Neural cell (in vitro differentiated cells): ENCODE results near the gene CCL14. TPM values are rescaled to one million over a fixed set of nuclear protein-coding genes. Genes with fewer than 3 reads are reported as not detected.

Experiments
- H2AFZ ChIP-seq: fragments of 200-600, 300-800 bp; sonication (generic), shearing (Covaris generic); 2 replicates; pipeline ENCODE4 v1.6.0; 2014; ENCODE audit warnings: low read depth, mild to moderate bottlenecking, antibody characterized with exemption, low read length, moderate library complexity
- H3F3A ChIP-seq: fragments of 200-600 bp; shearing (Covaris generic); 2 replicates; pipeline ENCODE4 v1.6.1; 2016; ENCODE audit warnings: mild to moderate bottlenecking, moderate library complexity, mixed read lengths, antibody characterized with exemption, low read length; ENCODE audit not compliant: insufficient read depth, poor library complexity, severe bottlenecking
- H3K27ac ChIP-seq: fragments of 200-600, 300-800 bp; sonication (generic), shearing (Covaris generic); 2 replicates; pipeline ENCODE4 v1.5.1; 2014; ENCODE audit warnings: mild to moderate bottlenecking, low read length, moderate library complexity
- H3K27me3 ChIP-seq: fragments of 300-800, 200-600 bp; sonication (generic), shearing (Covaris generic); 2 replicates; pipeline ENCODE4 v1.6.0; 2014; ENCODE audit warnings: mild to moderate bottlenecking, low read depth, low read length, moderate library complexity; ENCODE audit not compliant: insufficient read depth
- H3K36me3 ChIP-seq: fragments of 300-800, 200-600 bp; sonication (generic), shearing (Covaris generic); 2 replicates; pipeline ENCODE4 v1.5.1; 2014; ENCODE audit warnings: mild to moderate bottlenecking, antibody characterized with exemption, low read length, moderate library complexity; ENCODE audit not compliant: insufficient read depth
- H3K4me2 ChIP-seq: fragments of 300-800, 200-600 bp; sonication (generic), shearing (Covaris generic); 2 replicates; pipeline ENCODE4 v1.6.0; 2014; ENCODE audit warnings: mild to moderate bottlenecking, low read length
- H3K4me3 ChIP-seq: fragments of 300-800, 200-600 bp; sonication (generic), shearing (Covaris generic); 2 replicates; pipeline ENCODE4 v1.5.1; 2014; ENCODE audit warnings: mild to moderate bottlenecking, low read length, moderate library complexity
- H3K79me2 ChIP-seq: fragments of 200-600 bp; shearing (Covaris generic); replicated peaks from 2 replicates; pipeline ENCODE4 v1.6.0; 2014; ENCODE audit warnings: mild to moderate bottlenecking, low read length, moderate library complexity; ENCODE audit not compliant: insufficient read depth
- H3K9ac ChIP-seq: fragments of 300-800, 200-600 bp; sonication (generic), shearing (Covaris generic); 2 replicates; pipeline ENCODE4 v1.6.1; 2016; ENCODE audit warnings: mild to moderate bottlenecking, low read length, mixed read lengths
- H3K9me2 ChIP-seq: fragments of 200-600 bp; shearing (Covaris generic); 2 replicates; pipeline ENCODE4 v1.6.1; 2016; ENCODE audit warnings: mild to moderate bottlenecking, low read length, mixed read lengths; ENCODE audit not compliant: insufficient read depth
- H3K9me3 ChIP-seq: fragments of 200-600, 300-800 bp; sonication (generic), shearing (Covaris generic); 2 replicates; pipeline ENCODE4 v1.6.1; 2016; ENCODE audit warnings: mild to moderate bottlenecking, mixed run types, low read length, moderate library complexity, mixed read lengths
- H4K20me1 ChIP-seq: fragments of 200-600 bp; shearing (Covaris generic); 2 replicates; pipeline ENCODE4 v1.6.1; 2016; ENCODE audit warnings: mild to moderate bottlenecking, mixed run types; ENCODE audit not compliant: insufficient read depth
- CTCF ChIP-seq: fragments of 450-650 bp; IDR thresholded peaks from 2 replicates; pipeline ENCODE4 v1.5.1; 2014; ENCODE audit warnings: antibody characterized with exemption, mild to moderate bottlenecking, moderate library complexity; ENCODE audit not compliant: poor library complexity, severe bottlenecking
- EP300 ChIP-seq: fragments of 450-650 bp; conservative IDR thresholded peaks from 2 replicates; pipeline ENCODE4 v1.6.1; 2014; ENCODE audit warnings: antibody characterized with exemption, mild to moderate bottlenecking, moderate library complexity; ENCODE audit not compliant: poor library complexity, severe bottlenecking
- EZH2 ChIP-seq: fragments of 200-600, 300-800 bp; shearing (Covaris generic), sonication (generic); IDR thresholded peaks from 2 replicates; pipeline ENCODE4 v1.6.1; 2014; ENCODE audit warnings: antibody characterized with exemption, low read length, borderline replicate concordance, mild to moderate bottlenecking; ENCODE audit not compliant: insufficient read depth, poor library complexity, severe bottlenecking
- MXI1 ChIP-seq: fragments of 450-650 bp; conservative IDR thresholded peaks from 2 replicates; pipeline ENCODE4 v1.6.1; 2014; ENCODE audit warnings: antibody characterized with exemption, mild to moderate bottlenecking; ENCODE audit not compliant: poor library complexity, severe bottlenecking
- POLR2AphosphoS5 ChIP-seq: IDR thresholded peaks from 2 replicates; pipeline ENCODE4 v1.6.1; 2012
- RAD21 ChIP-seq: fragments of 450-650 bp; conservative IDR thresholded peaks from 2 replicates; pipeline ENCODE4 v1.6.1; 2014; ENCODE audit warnings: antibody characterized with exemption, mild to moderate bottlenecking, moderate library complexity
- REST ChIP-seq: IDR thresholded peaks from 2 replicates; pipeline ENCODE4 v1.6.1; 2012; ENCODE audit warnings: borderline replicate concordance
- SMC3 ChIP-seq: fragments of 450-650 bp; conservative IDR thresholded peaks from 2 replicates; pipeline ENCODE4 v1.6.1; 2014; ENCODE audit warnings: antibody characterized with exemption, mild to moderate bottlenecking, moderate library complexity; ENCODE audit not compliant: poor library complexity
- TAF1 ChIP-seq: IDR thresholded peaks from 2 replicates; pipeline ENCODE4 v1.6.1; 2012; ENCODE audit warnings: low read depth
- polyA plus RNA-seq: library from polyadenylated mRNA; depleted of rRNA; stranded (reverse); fragments of >200 nt; gene quantifications from 2 replicates; pipeline ENCODE4 v1.2.3, GENCODE V29; 2014

The CCL14 gene
- polyA plus RNA-seq, 1 donor from 2014 or later = not detected

GRCh38 chr17:35973333-35974260, 12.9 kb downstream of the CCL14 start:
- H3F3A ChIP-seq = no peaks in the 10 kb centered on the region
- no peaks in the 10 kb centered on the region for H3K79me2 ChIP-seq
- no peak overlapping the region for H3K4me3 ChIP-seq
- H4K20me1 ChIP-seq = no peaks in the 10 kb centered on the region
- no peak overlapping the region for H3K27ac ChIP-seq
- TF ChIP-seq REST (no peak), TAF1 (no peak), EP300 (no peak), SMC3 (no peak), EZH2 (no peak)
- H3K9ac ChIP-seq = no peak overlapping the region
- H3K9me3 ChIP-seq = no peaks in the 10 kb centered on the region
- no peak overlapping the region for H2AFZ ChIP-seq
- H3K4me2 ChIP-seq = no peak overlapping the region
- no peaks in the 10 kb centered on the region for H3K27me3 ChIP-seq
- H3K36me3 ChIP-seq = no peaks in the 10 kb centered on the region
- H3K9me2 ChIP-seq = no peaks in the 10 kb centered on the region

- Histone ChIP-seq H3K4me2 (no peak overlapping the region), H2AFZ (no peak overlapping the region), H3K36me3 (no peaks in the 10 kb centered on the region), H3K9me2 (no peaks in the 10 kb centered on the region), H3K27me3 (no peaks in the 10 kb centered on the region), H3K9me3 (no peaks in the 10 kb centered on the region), H3K79me2 (no peaks in the 10 kb centered on the region), H3K27ac (no peak overlapping the region), H3K4me3 (no peak overlapping the region), H4K20me1 (no peaks in the 10 kb centered on the region), H3F3A (no peaks in the 10 kb centered on the region), H3K9ac (no peak overlapping the region)
- TF ChIP-seq CTCF (no peak), EP300 (no peak), POLR2AphosphoS5 (no peak), MXI1 (no peak), TAF1 (no peak), RAD21 (no peak), REST (no peak), SMC3 (no peak), EZH2 (no peak)
Measured at GRCh38 chr17:35972945-35973332, 13.6 kb downstream of the CCL14 start.
